Stomach (tissue), 4 donors: ENCODE data around the gene MYOM1.

Source experiments
- CTCF ChIP-seq, 7 experiments: fragments of 450-650 bp in 4 of 7; fragments of 200-600 bp in 3 of 7; sonication (generic) in 3 of 7; IDR thresholded peaks; one replicate each; pipeline ENCODE4 v1.5.1; 2016 to 2019; ENCODE audit warnings: antibody characterized with exemption in 7 of 7, control low read depth in 2 of 7, mild to moderate bottlenecking in 1 of 7
- EP300 ChIP-seq: sonication (generic); formaldehyde crosslinking; IDR thresholded peaks from one replicate; pipeline ENCODE4 v1.6.1; 2017; ENCODE audit warnings: antibody characterized with exemption
- POLR2A ChIP-seq, 4 donors: fragments of 450-650 bp; IDR thresholded peaks; one replicate each; pipeline ENCODE4 v1.6.1; 2016; ENCODE audit warnings: antibody characterized with exemption in 4 of 4, control low read depth in 2 of 4, mild to moderate bottlenecking in 1 of 4, moderate library complexity in 1 of 4
- POLR2AphosphoS5 ChIP-seq, 3 donors: sonication (generic); formaldehyde crosslinking; IDR thresholded peaks; one replicate each; pipeline ENCODE4 v1.6.1; 2016; ENCODE audit warnings: antibody characterized with exemption in 3 of 3

- no peak for TF ChIP-seq CTCF (IDR thresholded peaks at IDR 0.05)
- TF ChIP-seq EP300, result no peak
- no peak for TF ChIP-seq POLR2A (IDR thresholded peaks at IDR 0.05)
- no peak for TF ChIP-seq POLR2AphosphoS5 (IDR thresholded peaks at IDR 0.05)
Observed at GRCh38 chr18:3132700-3133099, 87.1 kb downstream of the MYOM1 start.
